HepG2 (cell line): ENCODE measurements around the gene SHC1. TPM values are rescaled to one million over a fixed set of nuclear protein-coding genes. Genes with fewer than 3 reads are reported as not detected.
A peak's percentile ranks its signal among the peaks of the same experiment; 100 is the strongest.

ENCODE experiments used
- BRCA1 ChIP-seq: sonication (generic); formaldehyde crosslinking; IDR thresholded peaks from 2 replicates; pipeline ENCODE4 v1.4.0; 2020; ENCODE audit warnings: missing genetic modification reagents
- CENPT ChIP-seq: sonication (generic); formaldehyde crosslinking; IDR thresholded peaks from 2 replicates; pipeline ENCODE4 v1.8.0; 2022; ENCODE audit warnings: low read depth, mild to moderate bottlenecking, moderate library complexity, missing genetic modification reagents
- CHD2 ChIP-seq: IDR thresholded peaks from 2 replicates; pipeline ENCODE4 v1.6.1; 2011; ENCODE audit warnings: low read depth, low read length, improper control_type of control experiment
- GABPA ChIP-seq, 2 experiments: IDR thresholded peaks; 2 replicates each; pipeline ENCODE4 v1.6.1; 2011 to 2016; ENCODE audit warnings: low read depth in 2 of 2, low read length in 1 of 2, missing biosample characterization in 1 of 2, missing genetic modification characterization in 1 of 2
- GLI4 ChIP-seq: sonication (generic); formaldehyde crosslinking; IDR thresholded peaks from 2 replicates; pipeline ENCODE4 v1.5.1; 2020; ENCODE audit warnings: missing genetic modification reagents, mild to moderate bottlenecking, moderate library complexity, borderline replicate concordance
- GPN1 ChIP-seq: sonication (generic); formaldehyde crosslinking; IDR thresholded peaks from 2 replicates; pipeline ENCODE4 v1.5.1; 2020; ENCODE audit warnings: missing genetic modification reagents, borderline replicate concordance
- JUNB ChIP-seq: sonication (generic); formaldehyde crosslinking; IDR thresholded peaks from 2 replicates; pipeline ENCODE4 v1.8.0; 2022; ENCODE audit warnings: missing genetic modification reagents, mild to moderate bottlenecking, borderline replicate concordance
- MED13 ChIP-seq: sonication (generic); formaldehyde crosslinking; IDR thresholded peaks from 2 replicates; pipeline ENCODE4 v1.5.0; 2020; ENCODE audit warnings: missing genetic modification reagents
- MYC ChIP-seq: sonication (generic); formaldehyde crosslinking; IDR thresholded peaks from 2 replicates; pipeline ENCODE4 v1.9.0; 2021; ENCODE audit warnings: missing genetic modification reagents, borderline replicate concordance
- MZF1 ChIP-seq: sonication (generic); formaldehyde crosslinking; IDR thresholded peaks from 2 replicates; pipeline ENCODE4 v1.8.1; 2023; ENCODE audit warnings: mild to moderate bottlenecking, missing genetic modification reagents, borderline replicate concordance
- ONECUT2 ChIP-seq: sonication (generic); formaldehyde crosslinking; IDR thresholded peaks from 2 replicates; pipeline ENCODE4 v1.4.0; 2020; ENCODE audit warnings: missing genetic modification reagents
- POLR2G ChIP-seq: fragments of 200-400 bp; formaldehyde crosslinking; IDR thresholded peaks from 2 replicates; pipeline ENCODE4 v1.6.1; 2018; ENCODE audit warnings: mild to moderate bottlenecking, low read depth, low read length, moderate library complexity
- RBM22 ChIP-seq: fragments of 200-400 bp; formaldehyde crosslinking; optimal IDR thresholded peaks from 2 replicates; pipeline ENCODE3; 2017; ENCODE audit warnings: mild to moderate bottlenecking, low read length, moderate library complexity
- TP53 ChIP-seq: sonication (generic); formaldehyde crosslinking; conservative IDR thresholded peaks from 2 replicates; pipeline ENCODE4 v1.4.0; 2020; ENCODE audit warnings: missing genetic modification reagents
- TRIM24 ChIP-seq: sonication (generic); formaldehyde crosslinking; IDR thresholded peaks from 2 replicates; pipeline ENCODE4 v1.8.0; 2022; ENCODE audit warnings: mild to moderate bottlenecking, missing genetic modification reagents
- ZNF10 ChIP-seq: sonication (generic); formaldehyde crosslinking; IDR thresholded peaks from 2 replicates; pipeline ENCODE4 v1.4.0; 2020; ENCODE audit warnings: mild to moderate bottlenecking, low read depth, missing genetic modification reagents, borderline replicate concordance
- ZNF256 ChIP-seq: sonication (generic); formaldehyde crosslinking; conservative IDR thresholded peaks from 2 replicates; pipeline ENCODE4 v1.4.0; 2020; ENCODE audit warnings: missing genetic modification reagents
- ZNF530 ChIP-seq: sonication (generic); formaldehyde crosslinking; IDR thresholded peaks from 2 replicates; pipeline ENCODE4 v1.5.0; 2020; ENCODE audit warnings: low read depth, mild to moderate bottlenecking, missing genetic modification reagents
- ZNF562 ChIP-seq: sonication (generic); formaldehyde crosslinking; IDR thresholded peaks from 2 replicates; pipeline ENCODE4 v1.8.0; 2022; ENCODE audit warnings: missing genetic modification reagents, borderline replicate concordance
- ZNF563 ChIP-seq: sonication (generic); formaldehyde crosslinking; IDR thresholded peaks from 2 replicates; pipeline ENCODE4 v1.8.0; 2022; ENCODE audit warnings: mild to moderate bottlenecking, moderate library complexity, missing genetic modification reagents
- ZNF614 ChIP-seq: IDR thresholded peaks from 2 replicates; pipeline ENCODE4 v1.6.1; 2018; ENCODE audit warnings: missing biosample characterization, missing genetic modification reagents, inconsistent platforms, borderline replicate concordance
- ZNF816 ChIP-seq: sonication (generic); formaldehyde crosslinking; IDR thresholded peaks from 2 replicates; pipeline ENCODE4 v1.8.0; 2022; ENCODE audit warnings: missing genetic modification reagents, mild to moderate bottlenecking, borderline replicate concordance
- polyA plus RNA-seq, 8 experiments: library from polyadenylated mRNA; depleted of rRNA in 3 of 8; stranded (reverse) in 7 of 8; unstranded in 1 of 8; fragments of >200 nt; fragmentation: Illumina TruSeq in 4 of 8; extraction: Trizol in 4 of 8; gene quantifications; 2 replicates each; pipeline versions ENCODE4 v1.2.1 to v1.2.3, GENCODE V29; 2011 to 2016; ENCODE audit warnings: low read depth in 4 of 8, missing spikeins in 1 of 8, mixed read lengths in 1 of 8; ENCODE audit not compliant: insufficient read depth in 1 of 8
- total RNA-seq, 5 experiments: library from RNA; depleted of rRNA; stranded (reverse); fragments of >200 nt; fragmentation: Illumina TruSeq; extraction: Trizol; gene quantifications; 2 replicates each; pipeline ENCODE4 v1.2.3, GENCODE V29; 2016; ENCODE audit warnings: low read depth in 1 of 5
- TF ChIP-seq, protein P1 (sequence below): IDR thresholded peaks from 2 replicates; pipeline ENCODE4 v1.6.1; 2012; ENCODE audit warnings: low read length, improper control_type of control experiment
- TF ChIP-seq, protein P2 (sequence below): sonication (generic); formaldehyde crosslinking; IDR thresholded peaks from 2 replicates; pipeline ENCODE4 v1.5.0; 2020; ENCODE audit warnings: mild to moderate bottlenecking, missing genetic modification reagents
- TF ChIP-seq, protein P3 (sequence below): sonication (generic); formaldehyde crosslinking; IDR thresholded peaks from 2 replicates; pipeline ENCODE4 v1.4.0; 2020; ENCODE audit warnings: missing genetic modification reagents

Gene SHC1
- total and polyA plus RNA-seq, 2 of the 13 experiments (the other 11 are each of a cell fraction or from before 2014, with no cell fraction given), result 52.0 to 137 TPM

DNA sequence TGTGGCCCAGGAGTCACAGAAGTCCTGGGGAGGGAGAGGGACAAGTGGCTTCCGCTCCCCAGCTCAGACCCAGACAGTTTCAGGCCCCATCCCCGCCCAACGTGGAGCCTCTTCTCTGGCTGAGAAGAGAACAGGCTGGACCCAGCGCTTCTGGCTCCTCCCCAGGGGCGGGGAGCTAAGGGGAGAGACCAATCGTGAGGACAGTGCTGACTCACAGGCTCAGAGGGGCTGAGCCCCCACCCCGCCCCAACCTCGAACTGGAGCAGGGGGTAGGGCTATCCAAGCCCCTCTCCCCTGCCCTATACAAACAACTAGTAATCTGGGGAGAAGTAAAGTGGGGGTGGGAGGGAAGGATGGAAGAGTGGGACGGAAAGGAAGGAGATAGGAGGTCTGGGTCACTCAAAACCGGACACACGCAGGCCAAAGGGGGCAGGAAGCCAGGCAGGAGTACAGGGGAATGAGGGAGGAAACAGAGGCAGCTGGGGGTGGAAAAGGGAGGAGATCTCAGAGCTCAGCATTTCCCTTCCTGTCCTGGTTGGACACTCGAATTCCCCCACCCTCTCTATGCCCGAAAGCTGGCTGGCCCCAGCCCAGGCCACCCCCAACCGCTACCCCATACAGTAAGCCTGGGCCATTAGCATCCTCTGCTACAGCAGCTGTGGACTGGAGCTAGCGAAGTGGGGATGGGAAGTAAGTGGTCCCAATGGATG is at the start of gene SHC1 (continued):
- TF ChIP-seq, protein P1, sequence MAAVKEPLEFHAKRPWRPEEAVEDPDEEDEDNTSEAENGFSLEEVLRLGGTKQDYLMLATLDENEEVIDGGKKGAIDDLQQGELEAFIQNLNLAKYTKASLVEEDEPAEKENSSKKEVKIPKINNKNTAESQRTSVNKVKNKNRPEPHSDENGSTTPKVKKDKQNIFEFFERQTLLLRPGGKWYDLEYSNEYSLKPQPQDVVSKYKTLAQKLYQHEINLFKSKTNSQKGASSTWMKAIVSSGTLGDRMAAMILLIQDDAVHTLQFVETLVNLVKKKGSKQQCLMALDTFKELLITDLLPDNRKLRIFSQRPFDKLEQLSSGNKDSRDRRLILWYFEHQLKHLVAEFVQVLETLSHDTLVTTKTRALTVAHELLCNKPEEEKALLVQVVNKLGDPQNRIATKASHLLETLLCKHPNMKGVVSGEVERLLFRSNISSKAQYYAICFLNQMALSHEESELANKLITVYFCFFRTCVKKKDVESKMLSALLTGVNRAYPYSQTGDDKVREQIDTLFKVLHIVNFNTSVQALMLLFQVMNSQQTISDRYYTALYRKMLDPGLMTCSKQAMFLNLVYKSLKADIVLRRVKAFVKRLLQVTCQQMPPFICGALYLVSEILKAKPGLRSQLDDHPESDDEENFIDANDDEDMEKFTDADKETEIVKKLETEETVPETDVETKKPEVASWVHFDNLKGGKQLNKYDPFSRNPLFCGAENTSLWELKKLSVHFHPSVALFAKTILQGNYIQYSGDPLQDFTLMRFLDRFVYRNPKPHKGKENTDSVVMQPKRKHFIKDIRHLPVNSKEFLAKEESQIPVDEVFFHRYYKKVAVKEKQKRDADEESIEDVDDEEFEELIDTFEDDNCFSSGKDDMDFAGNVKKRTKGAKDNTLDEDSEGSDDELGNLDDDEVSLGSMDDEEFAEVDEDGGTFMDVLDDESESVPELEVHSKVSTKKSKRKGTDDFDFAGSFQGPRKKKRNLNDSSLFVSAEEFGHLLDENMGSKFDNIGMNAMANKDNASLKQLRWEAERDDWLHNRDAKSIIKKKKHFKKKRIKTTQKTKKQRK, result no peak
- no peak for TF ChIP-seq CHD2
- peak; percentile 95 for TF ChIP-seq POLR2G
- TF ChIP-seq ZNF256 (CRISPR knock-in tag), result no peak
- TF ChIP-seq ZNF816 (CRISPR knock-in tag), result no peak
- no peak for TF ChIP-seq ZNF562
- TF ChIP-seq ZNF614, result no peak
- TF ChIP-seq, protein P2, sequence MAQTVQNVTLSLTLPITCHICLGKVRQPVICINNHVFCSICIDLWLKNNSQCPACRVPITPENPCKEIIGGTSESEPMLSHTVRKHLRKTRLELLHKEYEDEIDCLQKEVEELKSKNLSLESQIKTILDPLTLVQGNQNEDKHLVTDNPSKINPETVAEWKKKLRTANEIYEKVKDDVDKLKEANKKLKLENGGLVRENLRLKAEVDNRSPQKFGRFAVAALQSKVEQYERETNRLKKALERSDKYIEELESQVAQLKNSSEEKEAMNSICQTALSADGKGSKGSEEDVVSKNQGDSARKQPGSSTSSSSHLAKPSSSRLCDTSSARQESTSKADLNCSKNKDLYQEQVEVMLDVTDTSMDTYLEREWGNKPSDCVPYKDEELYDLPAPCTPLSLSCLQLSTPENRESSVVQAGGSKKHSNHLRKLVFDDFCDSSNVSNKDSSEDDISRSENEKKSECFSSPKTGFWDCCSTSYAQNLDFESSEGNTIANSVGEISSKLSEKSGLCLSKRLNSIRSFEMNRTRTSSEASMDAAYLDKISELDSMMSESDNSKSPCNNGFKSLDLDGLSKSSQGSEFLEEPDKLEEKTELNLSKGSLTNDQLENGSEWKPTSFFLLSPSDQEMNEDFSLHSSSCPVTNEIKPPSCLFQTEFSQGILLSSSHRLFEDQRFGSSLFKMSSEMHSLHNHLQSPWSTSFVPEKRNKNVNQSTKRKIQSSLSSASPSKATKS, result no peak
- TF ChIP-seq TP53 (CRISPR knock-in tag), result no peak
- no peak for TF ChIP-seq BRCA1 (CRISPR knock-in tag)
- no peak for TF ChIP-seq RBM22
- no peak for TF ChIP-seq MED13 (CRISPR knock-in tag)
- peak; percentile 41; the same call in 1 of the 2 replicates for TF ChIP-seq MYC (CRISPR knock-in tag)
- no peak for TF ChIP-seq GPN1 (CRISPR knock-in tag)
- TF ChIP-seq, protein P3, sequence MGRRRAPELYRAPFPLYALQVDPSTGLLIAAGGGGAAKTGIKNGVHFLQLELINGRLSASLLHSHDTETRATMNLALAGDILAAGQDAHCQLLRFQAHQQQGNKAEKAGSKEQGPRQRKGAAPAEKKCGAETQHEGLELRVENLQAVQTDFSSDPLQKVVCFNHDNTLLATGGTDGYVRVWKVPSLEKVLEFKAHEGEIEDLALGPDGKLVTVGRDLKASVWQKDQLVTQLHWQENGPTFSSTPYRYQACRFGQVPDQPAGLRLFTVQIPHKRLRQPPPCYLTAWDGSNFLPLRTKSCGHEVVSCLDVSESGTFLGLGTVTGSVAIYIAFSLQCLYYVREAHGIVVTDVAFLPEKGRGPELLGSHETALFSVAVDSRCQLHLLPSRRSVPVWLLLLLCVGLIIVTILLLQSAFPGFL, result no peak
- no peak for TF ChIP-seq ZNF530 (CRISPR knock-in tag)
- TF ChIP-seq TRIM24 (CRISPR knock-in tag), result no peak
- TF ChIP-seq CENPT, result no peak
- no peak for TF ChIP-seq MZF1 (CRISPR knock-in tag)
- TF ChIP-seq JUNB (CRISPR knock-in tag), result no peak
- TF ChIP-seq ZNF563 (CRISPR knock-in tag), result no peak
- TF ChIP-seq GABPA (IDR thresholded peaks at IDR 0.05; ENCODE audit: low read depth, low read length), result no peak
- peak; percentile 46; the same call in 1 of the 2 replicates for TF ChIP-seq GABPA (CRISPR knock-in tag; IDR thresholded peaks at IDR 0.05; ENCODE audit: low read depth)
- TF ChIP-seq ONECUT2 (CRISPR knock-in tag), result no peak
- no peak for TF ChIP-seq ZNF10 (CRISPR knock-in tag)
- TF ChIP-seq GLI4 (CRISPR knock-in tag), result no peak
